DMS79 treated with DMSO at 0.1 percent for 48 hours (cell line): ENCODE results near the gene HIC1.
A peak's percentile ranks its signal among the peaks of the same experiment; 100 is the strongest.

Experiments
- DNase-seq: peaks from one replicate; lab custom pipeline; 2025; lab: John Stamatoyannopoulos, UW

The HIC1 gene

DNA sequence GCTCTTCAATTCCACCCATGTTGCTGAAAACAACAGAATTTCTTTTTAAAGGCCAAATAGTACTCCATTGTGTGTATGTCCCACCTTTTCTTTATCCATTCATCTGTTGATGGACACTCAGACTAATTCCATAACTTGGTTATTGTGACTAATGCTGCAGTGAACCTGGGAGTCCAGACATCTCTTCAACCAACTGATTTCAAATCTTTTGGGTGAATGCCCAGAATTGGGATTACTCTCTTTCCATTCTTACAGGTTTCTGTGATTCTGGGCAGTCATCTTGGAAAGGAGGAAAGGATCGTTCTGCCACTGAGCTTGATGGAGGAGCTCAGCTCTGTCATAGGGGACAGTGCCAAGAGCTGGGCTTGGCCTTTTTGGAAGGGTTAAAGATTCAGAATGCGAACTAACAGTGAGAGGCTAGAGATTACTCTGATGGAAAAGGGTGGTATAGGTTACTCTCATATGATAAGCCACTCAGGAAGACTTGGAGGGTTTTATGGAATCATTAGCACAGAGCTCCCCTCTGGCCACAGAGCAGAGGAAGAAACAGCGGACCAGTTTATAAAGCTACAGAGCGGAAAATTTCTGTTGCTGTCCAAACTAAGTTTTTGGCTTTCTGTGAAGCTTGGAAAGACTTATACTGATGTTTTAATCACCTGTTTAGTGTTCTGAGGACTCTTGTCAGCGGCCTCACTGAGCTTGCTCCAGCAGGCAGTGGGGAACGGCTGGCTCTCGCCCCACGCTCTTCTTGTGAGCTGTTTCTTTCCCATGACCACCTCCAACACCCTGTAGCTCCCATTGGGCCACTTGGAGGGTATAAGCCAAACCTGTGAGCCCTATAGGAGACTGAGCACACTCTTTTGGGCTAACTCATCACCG, 48.3 kb downstream of the HIC1 start:
- peak; percentile 11 for DNase-seq

DNA sequence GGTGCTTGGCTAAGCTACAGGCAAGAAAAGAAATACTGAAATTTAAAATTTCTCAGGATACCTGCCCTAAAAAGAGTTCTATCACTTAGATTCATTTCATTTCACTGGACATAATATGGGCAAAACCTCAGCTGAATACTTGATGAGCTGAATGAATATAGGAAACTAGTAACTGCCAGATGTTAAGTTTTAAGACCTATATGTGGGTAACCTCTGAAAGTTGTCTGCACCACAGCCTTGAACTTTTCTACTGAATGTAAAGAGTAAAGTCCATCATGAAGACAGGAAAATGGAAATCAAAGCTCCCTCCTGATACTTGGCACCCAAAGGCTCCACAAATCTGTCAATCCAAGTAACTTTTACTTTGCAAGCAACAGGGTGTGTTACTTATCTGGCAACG, 50.8 kb downstream of the HIC1 start:
- DNase-seq, result no peak

DNA sequence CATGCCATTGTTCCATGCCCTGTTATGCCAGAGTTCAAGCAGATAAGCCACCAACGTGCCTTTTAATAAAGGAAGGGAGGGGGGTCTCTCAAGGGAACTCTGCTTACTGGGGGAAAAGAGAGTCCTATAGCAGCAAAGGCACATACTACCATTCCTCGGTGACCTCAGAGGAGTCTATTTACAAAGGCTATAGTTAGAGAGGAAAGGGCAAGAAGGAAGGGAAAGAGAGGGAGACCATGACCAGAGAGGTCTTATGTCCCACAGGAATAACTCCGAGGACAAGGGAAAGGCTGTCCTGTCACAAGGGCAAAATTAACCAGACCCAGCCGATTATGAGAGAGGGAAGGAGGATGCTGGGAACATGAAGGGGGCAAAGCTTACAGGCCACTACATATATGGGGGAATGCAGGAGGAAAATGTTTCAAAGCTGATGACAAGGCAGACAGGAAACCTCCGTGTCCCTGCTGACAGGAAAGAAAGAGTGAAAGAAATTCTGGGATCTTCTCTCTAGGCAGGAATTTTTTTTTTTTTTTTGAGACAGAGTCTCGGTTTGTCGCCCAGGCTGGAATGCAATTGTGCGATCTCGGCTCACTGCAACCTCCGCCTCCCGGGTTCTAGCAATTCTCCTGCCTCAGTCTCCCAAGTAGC, 51.5 kb downstream of the HIC1 start:
- no peak for DNase-seq

DNA sequence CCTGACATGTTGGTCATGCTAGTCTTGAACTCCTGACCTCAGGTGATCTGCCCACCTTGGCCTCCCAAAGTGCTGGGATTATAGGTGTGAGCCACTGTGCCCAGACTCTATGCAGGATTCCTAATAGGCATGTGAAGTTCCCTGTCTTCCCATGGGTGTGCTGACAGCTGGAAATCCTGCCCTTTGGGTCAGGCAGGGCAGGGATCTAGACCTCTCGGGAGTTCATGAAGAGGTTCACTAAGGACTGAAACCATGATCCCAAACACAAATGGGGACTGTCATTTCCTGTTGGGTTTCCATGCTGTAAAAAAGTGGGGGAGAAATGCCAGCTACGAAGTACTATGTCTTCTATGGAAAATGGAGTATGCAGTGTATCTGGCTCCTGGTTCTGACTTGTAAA, 52.1 kb downstream of the HIC1 start:
- DNase-seq, result no peak

DNA sequence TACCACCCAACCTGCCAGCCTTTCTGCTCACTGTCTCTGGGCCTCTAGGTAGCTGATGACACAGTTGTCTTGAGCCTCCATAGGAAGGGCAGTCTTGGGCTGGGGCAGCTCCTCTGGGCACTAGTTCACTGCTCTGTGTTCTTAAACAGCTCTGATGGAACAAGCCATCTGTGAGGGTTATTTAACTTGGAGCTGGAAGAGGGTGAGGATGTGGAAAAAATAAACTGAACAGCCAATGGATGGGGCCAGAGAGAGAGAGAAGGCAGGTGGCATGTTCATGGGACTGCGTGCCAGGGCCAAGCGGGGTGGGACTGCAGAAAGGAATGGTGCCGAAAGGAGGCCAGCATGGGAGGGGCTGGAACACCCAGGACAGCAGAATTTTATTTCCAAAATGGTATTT, 52.6 kb downstream of the HIC1 start:
- DNase-seq, result no peak

DNA sequence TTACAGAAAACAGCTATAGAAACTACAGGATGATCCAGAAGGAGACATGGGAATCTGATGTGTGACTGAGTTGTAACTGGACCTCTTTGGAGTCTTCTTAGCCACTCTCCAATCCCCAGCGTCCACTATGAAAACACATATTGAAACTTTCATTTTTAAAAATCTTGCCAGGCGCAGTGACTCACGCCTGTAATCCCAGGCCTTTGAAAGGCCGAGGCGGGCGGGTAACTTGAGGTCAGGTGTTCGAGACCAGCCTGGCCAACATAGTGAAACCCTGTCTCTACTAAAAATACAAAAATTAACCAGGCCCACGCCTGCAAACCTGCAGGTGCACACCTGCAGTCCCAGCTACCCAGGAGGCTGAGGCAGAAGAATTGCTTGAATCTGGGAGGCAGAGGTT, 53.3 kb downstream of the HIC1 start:
- no peak for DNase-seq

DNA sequence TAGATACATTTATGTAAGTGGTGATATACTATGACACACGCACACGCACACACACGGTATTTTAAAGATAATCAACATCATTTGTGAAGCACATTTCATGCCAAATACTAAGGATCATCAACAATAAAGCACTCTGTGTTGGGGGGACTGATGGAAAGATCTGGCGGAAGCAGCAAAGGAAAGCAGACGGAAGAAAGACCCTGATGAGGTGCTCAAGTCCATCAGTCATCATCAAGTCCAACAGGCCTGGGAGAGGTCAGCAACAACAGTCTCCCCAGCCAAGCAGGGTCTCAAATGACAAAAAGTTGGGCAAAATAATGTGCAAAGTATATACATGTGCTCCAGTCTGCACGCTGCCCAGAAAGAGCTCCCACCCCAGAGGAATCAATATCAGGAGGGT, 55.5 kb downstream of the HIC1 start:
- no peak for DNase-seq

DNA sequence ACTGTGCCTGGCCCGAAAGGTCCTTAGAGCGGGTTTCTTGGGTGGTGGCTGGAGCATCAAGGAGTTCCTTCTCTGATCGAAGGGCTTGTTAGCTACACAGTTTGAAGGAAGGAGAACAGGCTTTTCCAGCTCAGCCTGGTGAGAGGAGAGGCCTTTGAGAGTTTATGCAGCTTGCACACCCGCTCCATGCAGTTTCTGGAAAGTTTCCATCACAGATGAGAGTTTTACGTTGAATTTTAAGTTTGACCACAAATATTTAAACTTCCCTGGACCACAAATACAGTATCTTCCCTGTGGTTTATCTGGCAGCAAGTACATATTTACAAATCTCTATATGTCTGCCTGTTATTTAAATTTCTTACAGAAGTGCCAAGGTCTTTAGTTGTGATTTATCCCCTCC, 56.8 kb downstream of the HIC1 start:
- no peak for DNase-seq
